ENCODE results near the gene GPR17.

GPR17 gene

GRCh38 chr2:127633556-127634065 lies 12.3 kb upstream of the GPR17 start:
- Histone ChIP-seq H3K9me3 (ENCODE audit: control insufficient read depth, insufficient read depth, low read length) (no peaks in the 10 kb centered on the region), H3K79me2 (ENCODE audit: control insufficient read depth, low read length) (no peaks in the 10 kb centered on the region), H3F3A (ENCODE audit: control insufficient read depth, insufficient read depth) (no peaks in the 10 kb centered on the region), H3K36me3 (ENCODE audit: control insufficient read depth, low read length) (no peaks in the 10 kb centered on the region), H3K27me3 (ENCODE audit: control insufficient read depth, low read length) (no peaks in the 10 kb centered on the region), H3K4me2 (ENCODE audit: low read length) (peak overlapping the region; percentile 48), H3K4me1 (ENCODE audit: control insufficient read depth, low read length) (peaks cover 67% of the 10 kb centered on the region), H4K20me1 (ENCODE audit: control insufficient read depth, insufficient read depth, low read depth, low read length) (no peaks in the 10 kb centered on the region), H3K27ac (ENCODE audit: low read depth, low read length) (peak overlapping the region; percentile 31), H3K9me2 (replicated peaks; ENCODE audit: control insufficient read depth, low read length) (no peaks in the 10 kb centered on the region), H3K4me3 (ENCODE audit: low read length) (peak overlapping the region; percentile 34)
- TF ChIP-seq EZH2phosphoT487 (IDR thresholded peaks at IDR 0.05; ENCODE audit: borderline replicate concordance, low read length) (no peak), CTCF (IDR thresholded peaks at IDR 0.05; ENCODE audit: low read depth, low read length, poor library complexity, severe bottlenecking) (no peak)

GRCh38 chr2:127634066-127634617 lies 11.8 kb upstream of the GPR17 start:
- Histone ChIP-seq H3K27ac (ENCODE audit: low read depth, low read length) (0 out of 2 replicates have a peak overlapping the region, but pooled peaks have one; percentile 31), H3K9me3 (ENCODE audit: control insufficient read depth, insufficient read depth, low read length) (no peaks in the 10 kb centered on the region), H3K79me2 (ENCODE audit: control insufficient read depth, low read length) (no peaks in the 10 kb centered on the region), H3F3A (ENCODE audit: control insufficient read depth, insufficient read depth) (0 out of 2 replicates have a peak, but pooled peaks cover under 1% of the 10 kb centered on the region), H4K20me1 (ENCODE audit: control insufficient read depth, insufficient read depth, low read depth, low read length) (no peaks in the 10 kb centered on the region), H3K4me1 (ENCODE audit: control insufficient read depth, low read length) (peaks cover 73% of the 10 kb centered on the region), H3K9me2 (replicated peaks; ENCODE audit: control insufficient read depth, low read length) (no peaks in the 10 kb centered on the region), H3K27me3 (ENCODE audit: control insufficient read depth, low read length) (no peaks in the 10 kb centered on the region), H3K4me2 (ENCODE audit: low read length) (peak overlapping the region; percentile 48), H3K36me3 (ENCODE audit: control insufficient read depth, low read length) (no peaks in the 10 kb centered on the region), H3K4me3 (ENCODE audit: low read length) (no peak overlapping the region)
- TF ChIP-seq EZH2phosphoT487 (IDR thresholded peaks at IDR 0.05; ENCODE audit: borderline replicate concordance, low read length) (no peak), CTCF (IDR thresholded peaks at IDR 0.05; ENCODE audit: low read depth, low read length, poor library complexity, severe bottlenecking) (no peak)

GRCh38 chr2:127634626-127635379 lies 11.2 kb upstream of the GPR17 start:
- Histone ChIP-seq H3K27me3 (ENCODE audit: control insufficient read depth, low read length) (no peaks in the 10 kb centered on the region), H3K27ac (ENCODE audit: low read depth, low read length) (no peak overlapping the region), H3K79me2 (ENCODE audit: control insufficient read depth, low read length) (no peaks in the 10 kb centered on the region), H3K9me2 (replicated peaks; ENCODE audit: control insufficient read depth, low read length) (no peaks in the 10 kb centered on the region), H3K9me3 (ENCODE audit: control insufficient read depth, insufficient read depth, low read length) (no peaks in the 10 kb centered on the region), H3K36me3 (ENCODE audit: control insufficient read depth, low read length) (no peaks in the 10 kb centered on the region), H3F3A (ENCODE audit: control insufficient read depth, insufficient read depth) (0 out of 2 replicates have a peak, but pooled peaks cover 4% of the 10 kb centered on the region), H4K20me1 (ENCODE audit: control insufficient read depth, insufficient read depth, low read depth, low read length) (no peaks in the 10 kb centered on the region), H3K4me3 (ENCODE audit: low read length) (no peak overlapping the region), H3K4me2 (ENCODE audit: low read length) (no peak overlapping the region), H3K4me1 (ENCODE audit: control insufficient read depth, low read length) (peaks cover 79% of the 10 kb centered on the region)
- TF ChIP-seq EZH2phosphoT487 (IDR thresholded peaks at IDR 0.05; ENCODE audit: borderline replicate concordance, low read length) (no peak), CTCF (IDR thresholded peaks at IDR 0.05; ENCODE audit: low read depth, low read length, poor library complexity, severe bottlenecking) (no peak)

Data from DOHH2 (cell line).